Upper lobe of right lung (tissue), 1 donor: ENCODE measurements around the gene NGRN. TPM values are rescaled to one million over a fixed set of nuclear protein-coding genes. Genes with fewer than 3 reads are reported as not detected.
A peak's percentile ranks its signal among the peaks of the same experiment; 100 is the strongest.

Source experiments
- ATAC-seq: fragments of 200-7000 bp; cut with Tn5 transposase; one replicate; pipeline ENCODE4 v1.9.1; 2020; ENCODE audit warnings: mild to moderate bottlenecking, moderate library complexity
- DNase-seq: peaks from one replicate; pipeline ENCODE4 v3.0.0-alpha.2; 2020
- H3K27ac ChIP-seq: fragments of 200-600 bp; one replicate; pipeline ENCODE4 v1.8.0; 2022
- H3K27me3 ChIP-seq: fragments of 200-600 bp; one replicate; pipeline ENCODE4 v1.8.0; 2022; ENCODE audit warnings: mild to moderate bottlenecking
- H3K36me3 ChIP-seq: fragments of 200-600 bp; one replicate; pipeline ENCODE4 v1.8.0; 2022
- H3K4me1 ChIP-seq: fragments of 200-600 bp; one replicate; pipeline ENCODE4 v1.8.0; 2022
- H3K4me3 ChIP-seq: fragments of 200-600 bp; one replicate; pipeline ENCODE4 v1.8.0; 2022; ENCODE audit warnings: mild to moderate bottlenecking
- H3K9me3 ChIP-seq: fragments of 200-600 bp; one replicate; pipeline ENCODE4 v1.8.0; 2022
- CTCF ChIP-seq: fragments of 200-600 bp; IDR thresholded peaks from one replicate; pipeline ENCODE4 v1.8.0; 2022; ENCODE audit warnings: antibody characterized with exemption
- intact Hi-C: fragments of 100-400 bp; cut with DNase I; formaldehyde crosslinking; loops from one replicate; pipeline ENCODE4 v1.11.0; 2022
- total RNA-seq: library from RNA; stranded (reverse); fragmentation: NEBNext Ultra II Directional; extraction: Animal tissue kit (Norgen Biotek cat#: 25700); gene quantifications from one replicate; pipeline ENCODE4 v1.2.1, GENCODE V29; 2021
- donor health status: DM: no; HTN: yes; CAD: no; lungs with severe emphysema.

The NGRN gene
- total RNA-seq, 1 donor from 2014 or later: 75.0 TPM

GRCh38 chr15:90232196-90232595 is 33.3 kb upstream of the NGRN start:
- Histone ChIP-seq H3K27ac (no peak overlapping the region), H3K4me1 (peaks cover 31% of the 10 kb centered on the region)
- ATAC-seq: no peak

GRCh38 chr15:90232941-90233386 is 32.5 kb upstream of the NGRN start:
- intact Hi-C loops: no loop called here
- H3K27ac ChIP-seq: peak overlapping the region; percentile 97
- ATAC-seq (no peak), DNase-seq (no peak)
- H3K36me3 ChIP-seq: peaks cover 52% of the 10 kb centered on the region
- no peaks in the 10 kb centered on the region for H3K27me3 ChIP-seq
- H3K4me3 ChIP-seq: peak overlapping the region; percentile 95
- H3K9me3 ChIP-seq: no peaks in the 10 kb centered on the region
- TF ChIP-seq CTCF: peak; percentile 54
- peaks cover 31% of the 10 kb centered on the region for H3K4me1 ChIP-seq

More at GRCh38 chr15:90232196-90232595, 33.3 kb upstream of the NGRN start:
- H3K36me3 ChIP-seq: peaks cover 52% of the 10 kb centered on the region
- no peak for TF ChIP-seq CTCF
- DNase-seq: no peak
- H3K9me3 ChIP-seq: no peaks in the 10 kb centered on the region
- intact Hi-C loops: no loop called here
- peak overlapping the region; percentile 95 for H3K4me3 ChIP-seq
- H3K27me3 ChIP-seq: no peaks in the 10 kb centered on the region

GRCh38 chr15:90233387-90234095 is 31.9 kb upstream of the NGRN start, which contains the start of gene CIB1:
CIB1 (minus strand) TSS chr15:90233941; CDS start chr15:90233885, 56 bp downstream.
- H3K9me3 ChIP-seq: no peaks in the 10 kb centered on the region
- intact Hi-C loops: no loop called here
- ATAC-seq (peak; percentile 95), DNase-seq (peak; percentile 99)
- no peaks in the 10 kb centered on the region for H3K27me3 ChIP-seq
- peak within 1 kb of the TSS; percentile 95 for H3K4me3 ChIP-seq
- H3K36me3 ChIP-seq: peaks cover 52% of the 10 kb centered on the region
- peak within 1 kb of the TSS; percentile 97 for H3K27ac ChIP-seq
- peaks cover 31% of the 10 kb centered on the region for H3K4me1 ChIP-seq
- no peak for TF ChIP-seq CTCF

- TF ChIP-seq CTCF: no peak
- Histone ChIP-seq H3K36me3 (peaks cover 52% of the 10 kb centered on the region), H3K27ac (peak within 1 kb of the TSS; percentile 97), H3K4me1 (peaks cover 31% of the 10 kb centered on the region), H3K9me3 (no peaks in the 10 kb centered on the region), H3K27me3 (no peaks in the 10 kb centered on the region), H3K4me3 (peak within 1 kb of the TSS; percentile 95)
- DNase-seq (no peak), ATAC-seq (no peak)
- intact Hi-C loops: no loop called here
Observed at GRCh38 chr15:90234096-90234988, 31.1 kb upstream of the NGRN start, which contains the start of gene GDPGP1. GDPGP1 (plus strand) TSS chr15:90234209; CDS start chr15:90240909, 6,700 bp downstream.

- DNase-seq: no peak
- intact Hi-C loops: no loop called here
- no peaks in the 10 kb centered on the region for H3K27me3 ChIP-seq
- no peaks in the 10 kb centered on the region for H3K9me3 ChIP-seq
- no peak for ATAC-seq
- H3K27ac ChIP-seq: no peak overlapping the region
- peaks cover 49% of the 10 kb centered on the region for H3K36me3 ChIP-seq
- no peak overlapping the region for H3K4me3 ChIP-seq
- no peak for TF ChIP-seq CTCF
- peaks cover 7% of the 10 kb centered on the region for H3K4me1 ChIP-seq
Observed at GRCh38 chr15:90239371-90239770, 26.1 kb upstream of the NGRN start.
